Islet of Langerhans (tissue), 1 donor: ENCODE results near the gene FSCN2.

Source experiments
- FAIRE-seq: peaks from one replicate; lab custom pipeline; 2011; peaks lifted over from hg19 to GRCh38; lab: Jason Lieb, UNC

FSCN2 gene, protein sequence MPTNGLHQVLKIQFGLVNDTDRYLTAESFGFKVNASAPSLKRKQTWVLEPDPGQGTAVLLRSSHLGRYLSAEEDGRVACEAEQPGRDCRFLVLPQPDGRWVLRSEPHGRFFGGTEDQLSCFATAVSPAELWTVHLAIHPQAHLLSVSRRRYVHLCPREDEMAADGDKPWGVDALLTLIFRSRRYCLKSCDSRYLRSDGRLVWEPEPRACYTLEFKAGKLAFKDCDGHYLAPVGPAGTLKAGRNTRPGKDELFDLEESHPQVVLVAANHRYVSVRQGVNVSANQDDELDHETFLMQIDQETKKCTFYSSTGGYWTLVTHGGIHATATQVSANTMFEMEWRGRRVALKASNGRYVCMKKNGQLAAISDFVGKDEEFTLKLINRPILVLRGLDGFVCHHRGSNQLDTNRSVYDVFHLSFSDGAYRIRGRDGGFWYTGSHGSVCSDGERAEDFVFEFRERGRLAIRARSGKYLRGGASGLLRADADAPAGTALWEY

DNA sequence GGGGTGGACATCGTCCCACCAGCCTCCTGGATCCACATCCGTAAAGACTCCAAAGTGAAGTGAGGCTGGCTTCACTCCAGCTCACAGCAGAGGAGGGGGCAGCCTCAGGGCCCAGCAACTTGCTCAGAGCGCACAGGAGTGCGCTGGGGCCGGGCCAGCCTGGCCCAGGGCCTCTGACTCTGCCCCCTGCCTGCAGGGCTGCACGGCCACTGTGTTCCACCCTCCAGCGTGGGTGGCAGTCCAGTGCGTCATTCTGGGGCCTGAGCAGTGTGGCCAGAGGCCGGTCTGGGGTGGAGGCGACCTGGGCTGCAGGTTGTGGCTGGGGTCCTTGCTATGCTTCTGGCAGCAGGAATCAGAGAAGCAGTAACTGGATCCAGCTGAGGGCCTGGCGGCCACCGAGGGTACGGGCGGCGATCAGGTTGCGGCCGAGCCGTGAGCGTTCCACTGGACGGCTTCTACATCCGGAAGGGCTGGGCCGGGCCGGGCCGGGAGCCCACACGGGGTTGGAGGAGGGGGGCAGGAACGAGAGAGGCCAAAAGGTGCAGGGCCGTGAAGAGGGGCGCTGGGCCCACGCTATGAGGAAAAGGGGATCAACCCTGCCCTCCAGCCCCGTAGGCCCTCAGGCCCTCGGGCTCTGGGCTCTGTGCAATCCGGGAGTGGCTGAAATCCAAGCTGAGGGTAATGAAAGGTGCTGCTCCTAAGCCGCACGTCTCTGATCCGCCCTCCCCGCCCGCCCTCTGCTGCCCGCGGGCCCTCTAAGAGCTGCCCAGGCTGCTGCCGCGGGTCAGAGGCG is at the start of gene FSCN2:
Gene FSCN2 (plus strand): TSS at position 787 of the 793 bp plus-strand sequence. CDS start 155 bp downstream, outside the sequence.
- FAIRE-seq: no peak

DNA sequence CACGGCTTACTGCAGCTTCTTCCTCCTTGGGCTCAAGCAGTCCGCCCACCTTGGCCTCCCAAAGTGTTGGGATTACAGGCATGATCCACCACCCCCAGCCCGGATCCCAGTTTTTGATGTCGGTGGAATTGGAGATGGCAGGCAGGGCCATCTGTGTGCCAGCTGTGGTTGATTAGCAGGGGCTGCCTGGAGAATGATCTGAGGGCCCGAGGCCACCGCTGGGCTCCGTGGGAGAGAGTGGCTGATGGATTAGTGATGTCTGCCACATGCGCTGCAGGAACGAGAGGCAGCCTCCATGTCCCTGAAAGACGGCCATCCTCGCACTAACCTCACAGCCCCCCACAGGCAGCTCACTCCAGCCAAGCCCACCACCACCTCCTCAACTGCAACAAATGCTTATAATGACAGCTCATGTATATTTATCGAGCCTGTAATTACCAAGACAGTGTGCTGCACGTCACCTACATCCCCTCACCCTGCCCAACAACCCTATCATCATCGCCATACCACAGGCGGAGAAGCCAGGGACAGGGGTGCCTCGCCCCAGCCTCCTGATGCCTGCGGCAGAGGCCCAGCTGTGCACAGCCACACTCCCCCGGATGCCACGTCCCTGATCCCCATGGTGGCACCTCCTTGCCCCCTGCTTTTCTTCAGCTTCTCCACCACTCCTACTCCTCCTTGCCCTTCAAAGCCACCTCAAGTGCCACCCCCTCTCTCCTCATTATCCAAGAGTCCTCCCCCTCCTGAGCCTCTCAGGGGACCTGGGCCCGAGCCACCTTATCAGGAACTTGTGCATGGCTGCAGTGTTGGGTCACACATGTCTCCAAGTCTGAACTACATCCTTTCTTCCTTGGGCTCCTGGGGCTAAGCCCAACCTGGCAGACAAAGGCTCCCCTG is 48.8 kb upstream of the FSCN2 start:
- no peak for FAIRE-seq

DNA sequence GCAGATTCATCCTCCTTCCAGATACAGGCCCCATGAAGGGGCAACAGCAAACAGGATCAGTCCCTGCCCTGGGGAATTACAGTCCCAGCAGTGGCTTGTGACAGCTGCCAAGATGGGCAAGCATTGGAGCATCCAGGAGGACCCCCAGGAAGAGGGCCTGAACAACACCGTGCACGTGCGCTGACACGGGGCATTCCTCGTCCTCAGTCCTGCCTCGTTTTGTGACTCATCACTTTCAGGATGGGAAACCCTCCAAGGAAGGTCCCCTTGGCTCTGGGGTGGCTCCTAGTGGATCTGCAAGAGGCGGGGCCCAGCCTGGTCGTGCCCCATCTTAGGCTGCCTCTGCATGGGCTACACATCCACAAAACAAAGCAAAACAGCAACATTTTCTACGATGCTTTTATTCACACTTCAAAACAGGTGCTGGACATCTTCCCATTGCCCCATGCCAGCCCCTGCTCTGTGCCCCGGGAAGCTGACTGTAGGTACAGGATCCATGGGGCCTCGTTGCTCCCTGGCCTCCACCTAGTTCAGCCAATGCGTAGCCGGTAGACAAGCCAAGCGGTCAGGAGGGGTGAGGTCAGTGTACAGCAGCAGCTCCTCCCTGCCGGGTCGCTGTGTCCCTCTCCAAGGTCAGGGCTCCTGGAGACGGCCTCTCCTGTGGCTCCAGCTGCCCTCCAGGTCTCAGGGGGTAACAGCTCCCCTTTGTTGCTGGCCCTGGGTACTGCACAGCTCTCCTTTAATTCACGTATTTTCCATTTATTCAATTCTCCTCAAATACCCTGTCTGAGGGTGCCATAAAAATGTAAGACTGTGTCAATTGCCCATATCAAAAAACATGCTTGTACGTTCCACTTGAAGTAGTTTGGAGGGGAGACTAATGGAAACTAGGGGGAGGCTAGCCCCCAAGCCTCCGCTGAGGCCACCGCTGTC is 47.8 kb upstream of the FSCN2 start:
- no peak for FAIRE-seq

DNA sequence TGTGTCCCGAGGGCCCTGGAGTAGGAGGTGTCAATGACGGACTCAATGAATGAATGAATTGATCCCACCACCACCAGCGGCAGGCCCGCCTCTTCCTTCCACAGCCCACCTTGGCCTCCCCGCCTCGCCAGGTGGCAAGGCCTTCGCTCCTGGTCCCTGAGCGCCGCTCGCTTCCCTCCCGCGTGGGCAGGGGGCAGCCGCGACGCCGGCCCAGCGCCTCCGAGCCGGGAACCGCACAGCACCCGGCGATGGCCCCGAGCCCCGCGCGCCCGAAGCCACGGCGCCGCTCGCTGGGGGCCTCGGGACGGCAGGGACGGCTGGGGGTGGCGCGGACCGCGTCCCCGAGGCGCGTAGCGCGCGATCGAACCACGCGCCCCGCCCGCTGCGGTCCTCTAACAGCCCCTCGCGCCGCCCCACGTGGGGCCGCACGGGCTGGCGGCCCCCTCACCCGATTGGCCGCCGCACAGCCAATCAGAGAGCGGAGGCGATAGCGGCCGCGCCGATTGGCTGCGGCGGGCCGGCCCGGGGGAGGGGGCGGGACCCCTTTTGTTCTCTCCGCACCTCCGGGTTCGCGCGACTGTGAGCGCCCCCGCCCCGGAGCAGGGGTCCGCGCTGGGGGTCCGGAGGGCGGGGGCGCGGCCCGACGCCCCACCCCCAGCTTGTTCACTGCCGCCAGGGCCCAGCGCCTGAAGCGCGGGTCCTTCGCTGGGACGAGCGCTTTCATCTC is 46.9 kb upstream of the FSCN2 start:
- FAIRE-seq: no peak

DNA sequence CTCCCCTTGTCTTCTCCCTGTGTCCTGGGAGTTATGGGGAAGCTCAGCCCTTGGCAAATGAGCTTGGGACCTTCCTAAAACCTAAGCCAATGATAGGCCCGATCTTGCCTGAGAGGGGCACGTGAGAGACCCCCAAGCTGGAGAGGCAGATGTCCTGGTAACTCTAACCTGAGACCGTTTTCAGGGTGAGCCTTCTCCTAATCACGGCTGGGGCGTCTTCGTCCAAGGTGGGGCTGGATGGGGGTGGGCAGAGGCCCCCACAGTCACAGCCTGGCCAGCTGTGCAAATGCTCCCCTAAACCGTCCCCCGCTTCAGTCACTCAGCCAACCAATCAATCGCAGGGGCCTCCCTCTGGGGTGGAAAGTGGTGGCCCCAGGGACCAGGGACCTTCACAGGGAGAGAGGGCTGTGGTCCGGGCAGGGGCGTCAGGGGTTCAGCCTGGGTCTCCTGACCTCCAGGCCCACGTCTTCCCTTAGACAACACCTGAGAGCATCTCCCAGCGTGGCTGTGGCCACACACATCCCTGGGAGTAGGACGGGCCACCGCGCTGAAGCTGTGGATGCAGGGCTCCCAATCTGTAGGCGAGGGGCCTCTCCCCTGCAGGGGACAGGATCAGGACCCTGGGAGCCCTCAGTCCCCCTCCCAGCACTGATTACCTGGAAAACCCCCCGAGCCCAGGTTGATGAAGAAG is 46.2 kb upstream of the FSCN2 start:
- FAIRE-seq: no peak

DNA sequence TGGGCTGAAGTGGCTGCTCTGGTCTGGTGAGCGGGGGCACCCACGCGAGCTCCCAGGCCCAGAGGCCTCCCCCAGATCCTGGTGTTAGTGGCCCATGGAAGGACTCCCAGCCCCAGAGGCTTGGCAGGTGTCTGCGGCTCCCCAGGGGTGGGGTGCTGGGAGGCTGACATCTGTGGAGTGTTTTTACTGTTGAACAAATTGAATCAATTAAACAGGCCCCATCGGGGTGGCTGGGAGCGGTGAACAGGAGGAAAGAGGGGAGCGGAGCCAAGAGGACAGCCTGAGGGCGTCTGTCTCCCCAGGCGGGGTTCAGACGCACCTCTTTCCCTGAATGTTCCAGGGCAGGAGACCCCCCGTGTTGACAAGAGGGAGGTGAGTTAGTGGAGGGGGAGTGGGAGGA is 45.5 kb upstream of the FSCN2 start:
- FAIRE-seq: no peak

DNA sequence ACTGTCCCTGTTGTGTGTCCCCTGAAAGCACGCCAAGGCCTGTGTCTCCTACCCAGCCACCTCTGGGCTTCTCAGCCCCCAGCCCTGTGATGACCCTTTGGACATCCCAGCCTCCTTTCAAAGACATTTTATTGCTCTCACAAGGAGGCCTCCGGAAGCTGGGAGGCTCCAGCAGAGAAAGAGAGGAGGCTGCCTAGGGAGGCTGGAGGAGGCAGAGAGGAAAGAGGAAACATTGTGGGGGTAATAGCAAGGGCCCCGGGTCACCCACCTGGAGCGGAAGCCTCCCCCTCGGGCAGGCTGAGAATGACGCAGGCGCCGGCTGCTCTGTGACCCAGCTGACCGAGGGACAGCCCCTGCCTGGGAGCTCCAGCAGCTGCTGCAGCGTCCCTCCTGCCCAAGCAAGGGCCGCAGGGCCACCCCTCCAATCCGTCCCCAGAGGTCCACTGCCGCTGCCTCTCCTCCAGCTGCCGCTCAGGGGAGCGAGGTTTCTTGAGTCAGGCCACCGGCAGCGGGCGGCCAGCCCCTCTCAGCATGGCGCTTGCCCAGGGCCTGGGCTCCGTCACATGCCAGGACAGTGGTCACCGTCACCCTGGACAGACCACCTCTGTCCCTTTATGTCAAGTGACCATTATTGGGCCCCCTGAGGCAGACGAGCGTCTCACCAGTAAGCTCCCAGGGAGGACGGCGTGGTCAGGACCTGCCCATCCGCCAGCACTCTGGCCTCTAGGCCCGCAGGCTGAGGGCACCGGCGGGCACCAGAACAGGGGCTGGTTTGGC is 44.9 kb upstream of the FSCN2 start:
- FAIRE-seq: no peak

DNA sequence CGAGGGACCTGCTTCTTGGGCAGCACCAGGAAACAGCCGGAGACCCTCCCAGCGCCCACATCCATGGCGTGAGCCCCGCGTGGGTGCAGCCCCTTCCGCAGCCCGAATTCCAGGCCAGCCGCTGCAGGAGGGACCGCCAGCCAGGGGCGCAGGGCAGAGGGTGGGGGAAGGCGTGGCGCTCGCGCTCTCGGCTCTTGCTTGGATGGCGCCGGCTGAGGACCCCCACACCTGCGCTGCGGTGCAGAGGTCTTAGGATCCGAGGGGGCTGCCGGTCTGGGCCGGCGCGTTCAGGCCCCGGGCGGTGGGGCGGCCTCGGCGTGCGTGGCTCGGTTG is 44.3 kb upstream of the FSCN2 start:
- FAIRE-seq: no peak

DNA sequence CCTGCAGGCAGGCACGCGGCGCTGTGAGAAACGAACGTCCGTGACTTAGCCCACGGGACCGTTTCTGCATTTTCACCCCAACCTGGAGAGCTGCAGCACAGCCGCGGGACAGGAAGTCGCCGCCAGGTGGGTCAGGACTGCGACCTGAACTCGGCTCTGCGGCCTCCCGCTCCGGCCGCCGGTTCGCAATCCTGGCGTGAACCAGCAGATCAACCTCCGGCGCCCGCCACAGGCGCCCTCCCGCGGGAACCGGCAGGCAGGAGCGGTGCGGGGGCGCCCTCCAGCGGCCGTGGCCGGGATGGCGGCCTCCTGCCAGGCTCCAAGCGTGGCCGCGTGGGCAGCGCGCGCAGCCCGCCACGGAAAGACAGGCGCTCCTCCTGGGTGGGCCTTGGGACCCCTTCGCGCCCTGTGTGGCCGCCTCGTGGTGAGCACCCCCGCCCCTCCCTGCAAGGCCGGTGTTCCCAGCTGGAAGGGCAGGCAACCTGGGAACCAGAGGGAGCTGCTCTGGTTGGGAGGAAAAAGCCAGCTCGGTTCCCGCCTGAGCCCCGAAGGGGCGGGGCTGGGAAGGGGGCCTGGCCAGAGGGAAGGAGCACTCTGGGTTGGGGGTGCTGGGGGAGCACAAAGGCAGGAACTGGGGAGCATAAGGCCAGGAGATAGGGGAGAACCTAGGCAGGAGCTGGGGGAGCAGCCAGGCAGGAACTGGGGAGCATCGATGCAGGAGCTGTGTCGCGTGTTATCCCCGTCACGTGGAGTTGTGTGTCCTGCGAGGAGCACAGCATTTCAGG is 43.8 kb upstream of the FSCN2 start:
- FAIRE-seq: no peak

DNA sequence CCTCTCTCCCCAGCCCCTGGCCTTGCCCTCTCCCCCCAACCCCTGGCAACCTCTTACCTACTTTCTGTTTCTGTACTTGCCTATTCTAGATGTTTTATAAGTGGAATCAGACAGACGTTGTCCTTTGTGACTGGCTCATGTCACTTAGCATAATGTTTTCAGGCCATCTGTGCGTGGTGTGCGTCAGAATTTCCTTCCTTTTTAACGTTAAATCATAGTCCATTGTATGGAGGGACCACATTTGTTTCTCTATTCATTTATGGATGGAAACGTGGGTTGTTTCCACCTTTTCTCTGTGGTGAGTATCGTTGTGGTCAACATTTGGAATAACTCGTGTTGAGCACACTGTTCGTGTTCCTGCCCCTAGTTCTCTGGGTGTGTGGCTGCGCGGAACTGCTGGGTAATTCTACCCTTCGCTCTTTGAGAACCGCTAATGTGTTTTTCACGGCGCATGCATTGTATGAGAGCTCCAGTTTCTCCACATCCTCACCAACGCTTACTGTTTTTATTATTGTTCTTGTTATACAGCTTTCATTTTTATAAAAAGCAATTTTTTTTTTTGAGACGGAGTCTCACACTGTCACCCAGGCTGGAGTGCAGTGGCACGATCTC is 41.9 kb upstream of the FSCN2 start:
- no peak for FAIRE-seq

DNA sequence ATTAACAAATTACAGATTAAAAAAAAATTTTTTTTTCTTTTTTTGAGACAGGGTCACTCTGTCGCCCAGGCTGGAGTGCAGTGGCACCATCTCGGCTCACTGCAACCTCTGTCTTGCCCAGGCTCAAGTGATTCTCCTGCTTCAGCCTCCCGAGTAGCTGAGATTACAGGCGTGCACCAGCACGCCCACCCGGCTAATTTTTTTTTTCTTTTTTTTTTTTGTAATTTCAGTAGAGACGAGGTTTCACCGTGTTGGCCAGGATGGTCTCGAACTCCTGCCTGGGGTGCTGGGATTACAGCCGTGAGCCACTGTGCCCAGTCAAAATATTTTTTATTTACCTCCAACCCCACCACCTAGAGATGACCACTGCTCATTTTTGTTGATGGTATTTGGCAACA is 41.1 kb upstream of the FSCN2 start:
- no peak for FAIRE-seq

DNA sequence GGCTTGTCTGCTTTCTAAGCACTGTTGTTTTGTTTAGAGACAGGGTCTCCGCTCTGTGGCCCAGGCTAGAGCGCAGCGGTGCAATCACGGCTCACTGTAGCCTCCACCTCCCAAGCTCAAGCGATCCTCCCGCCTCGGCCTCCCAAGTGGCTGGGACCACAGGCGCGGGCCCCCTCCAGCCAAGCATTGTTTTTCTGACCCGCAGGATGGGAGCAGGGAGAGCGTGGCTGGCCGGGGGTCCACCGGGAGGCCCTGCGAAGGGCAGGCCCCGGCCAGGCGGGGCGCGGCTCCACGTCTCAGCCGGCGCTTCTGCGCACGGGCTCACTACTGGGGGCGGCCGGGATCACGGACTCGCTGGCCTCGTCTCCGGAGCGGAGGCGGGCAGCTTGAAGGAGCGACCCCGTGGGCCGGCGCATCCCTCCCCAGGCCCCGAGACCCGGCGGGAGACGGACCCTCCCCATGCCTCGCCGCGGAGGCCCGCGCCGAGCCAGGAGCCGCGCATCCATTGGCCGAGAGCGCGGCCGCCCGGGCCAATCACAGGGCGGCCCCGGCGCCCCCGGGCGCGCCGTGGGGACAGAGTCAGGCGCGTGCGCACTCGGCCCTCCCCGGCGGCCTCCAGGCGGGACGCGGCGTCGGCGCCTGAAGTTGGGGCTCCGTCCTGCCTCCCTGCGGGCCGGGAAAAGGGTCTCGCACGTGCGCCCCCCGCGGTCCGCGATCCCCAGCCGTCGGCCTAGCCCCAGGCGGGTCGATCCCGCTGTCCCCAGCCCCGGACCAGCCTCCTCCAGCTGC is 40.5 kb upstream of the FSCN2 start:
- FAIRE-seq: no peak

DNA sequence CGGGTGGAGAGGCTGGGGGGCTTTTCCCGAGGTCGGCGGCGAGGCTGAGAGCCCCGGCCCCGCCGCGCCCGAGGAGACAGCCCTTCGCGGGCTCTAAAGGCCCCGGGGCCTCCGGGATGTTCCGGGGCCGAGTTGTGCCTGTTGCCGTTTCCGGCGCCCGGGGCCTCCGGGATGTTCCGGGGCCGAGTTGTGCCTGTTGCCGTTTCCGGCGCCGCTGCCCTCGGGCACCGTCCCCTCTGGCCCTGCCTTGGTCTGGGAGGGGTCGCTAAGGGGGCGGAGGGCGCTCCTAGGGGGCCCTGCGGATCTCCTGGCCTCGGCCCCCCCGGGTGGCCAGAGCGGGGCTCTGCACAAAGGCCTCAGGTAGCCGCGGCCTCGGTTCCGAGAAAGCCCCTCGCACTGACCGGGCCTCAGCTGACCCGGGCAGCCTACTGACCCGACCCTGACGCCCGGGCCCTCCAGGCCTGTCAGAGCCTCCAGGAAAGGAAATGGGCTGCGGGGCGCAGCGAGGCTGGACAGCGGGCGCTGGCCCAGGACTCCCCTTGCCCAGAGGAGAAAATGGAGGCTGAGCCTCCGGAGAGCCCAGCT is 39.8 kb upstream of the FSCN2 start:
- no peak for FAIRE-seq

DNA sequence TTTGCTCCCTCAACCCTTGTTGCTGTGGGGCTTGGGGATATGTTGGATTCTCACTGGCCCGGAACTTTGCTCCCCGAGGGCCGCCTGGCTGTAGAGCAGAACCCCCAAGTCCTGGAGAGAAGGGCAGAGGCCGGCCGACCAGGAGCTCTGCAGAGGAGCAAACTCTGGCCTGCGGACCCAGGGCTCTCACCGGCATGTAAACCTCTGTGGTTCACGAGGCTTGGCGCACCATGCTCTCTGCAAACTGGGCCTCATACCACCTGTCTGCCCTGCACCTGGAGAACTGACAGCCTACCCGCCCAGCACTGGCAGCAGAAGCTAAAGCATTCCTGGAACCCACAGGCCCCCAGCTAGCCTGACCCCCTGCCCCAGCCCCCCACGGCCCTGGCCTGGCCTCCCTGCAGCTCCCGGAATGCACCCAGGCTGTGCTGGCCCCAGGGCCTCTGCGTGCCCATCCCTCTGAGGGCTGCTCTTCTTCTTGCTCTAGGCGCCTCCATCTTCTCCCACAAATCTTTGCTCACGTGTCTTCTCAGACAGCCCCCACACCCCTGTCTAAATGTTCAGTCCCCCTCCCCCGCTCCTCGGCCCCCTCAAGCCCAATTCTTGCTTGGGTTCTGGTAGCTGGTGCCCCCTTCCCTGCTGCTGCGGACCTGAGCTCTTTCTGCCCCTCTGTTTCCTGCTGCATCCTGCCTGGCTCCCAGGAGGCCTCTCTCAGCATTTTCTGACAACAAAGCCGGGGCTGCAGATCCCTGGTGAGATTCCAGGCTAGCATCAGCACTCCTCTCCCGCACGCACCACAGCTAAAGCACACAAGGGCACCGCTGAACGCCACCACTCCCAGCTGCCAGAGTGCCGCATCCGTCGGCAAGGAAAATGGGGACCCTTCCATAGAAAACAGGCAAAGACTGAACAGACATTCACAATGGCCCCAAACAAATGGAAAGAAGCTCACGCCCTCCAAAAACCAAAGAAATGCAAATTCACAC is 38.9 kb upstream of the FSCN2 start:
- no peak for FAIRE-seq
